GM13976 (cell line): Measurements from ENCODE around the gene SEC22A.

Source experiments
- DNase-seq: peaks from one replicate; pipeline ENCODE4 v3.0.0; 2012; ENCODE audit warnings: low spot score
- CTCF ChIP-seq: IDR thresholded peaks from 2 replicates; pipeline ENCODE4 v1.5.1; 2012; ENCODE audit warnings: borderline replicate concordance, mild to moderate bottlenecking; ENCODE audit not compliant: insufficient read depth; ENCODE audit errors: extremely low read depth, missing control alignments, control extremely low read depth
- in situ Hi-C: fragments of 300-500 bp; cut with MboI; formaldehyde crosslinking; loops from one replicate; pipeline ENCODE4 v1.12.0; 2022; ENCODE audit warnings: low sequenced_read_pairs, mixed read lengths, inconsistent platforms; ENCODE audit not compliant: unreplicated experiment

The SEC22A gene

GRCh38 chr3:123270818-123271217 is 69.1 kb downstream of the SEC22A start:
- DNase-seq: no peak
- in situ Hi-C loops: no loop called here
- no peak for TF ChIP-seq CTCF

- no peak for TF ChIP-seq CTCF
- DNase-seq: no peak
- in situ Hi-C loops: no loop called here
Measured at GRCh38 chr3:123271466-123272159, 69.9 kb downstream of the SEC22A start.

GRCh38 chr3:123272547-123272946 is 70.8 kb downstream of the SEC22A start:
- no peak for DNase-seq
- in situ Hi-C loops: no loop called here
- TF ChIP-seq CTCF: no peak

- in situ Hi-C loops: no loop called here
- DNase-seq: no peak
- TF ChIP-seq CTCF: no peak
Measured at GRCh38 chr3:123275691-123276090, 73.9 kb downstream of the SEC22A start.

- in situ Hi-C loops: no loop called here
Measured at GRCh38 chr3:123276346-123277006, 74.7 kb downstream of the SEC22A start.

GRCh38 chr3:123277106-123277505 is 75.4 kb downstream of the SEC22A start:
- no peak for DNase-seq
- TF ChIP-seq CTCF: no peak
- in situ Hi-C loops: no loop called here

More at GRCh38 chr3:123276346-123277006, 74.7 kb downstream of the SEC22A start:
- TF ChIP-seq CTCF: no peak
- no peak for DNase-seq

- DNase-seq: no peak
- TF ChIP-seq CTCF: no peak
Measured at GRCh38 chr3:123278446-123278845, 76.7 kb downstream of the SEC22A start.

More at GRCh38 chr3:123278446-123278845, 76.7 kb downstream of the SEC22A start:
- in situ Hi-C loops: no loop called here
